ENCODE data around the gene TACR1. TPM values are rescaled to one million over a fixed set of nuclear protein-coding genes. Genes with fewer than 3 reads are reported as not detected.

Gene TACR1
- total RNA-seq, 4 donors from 2014 or later, result 0.14 to 10.1 (median 0.18) TPM

DNA sequence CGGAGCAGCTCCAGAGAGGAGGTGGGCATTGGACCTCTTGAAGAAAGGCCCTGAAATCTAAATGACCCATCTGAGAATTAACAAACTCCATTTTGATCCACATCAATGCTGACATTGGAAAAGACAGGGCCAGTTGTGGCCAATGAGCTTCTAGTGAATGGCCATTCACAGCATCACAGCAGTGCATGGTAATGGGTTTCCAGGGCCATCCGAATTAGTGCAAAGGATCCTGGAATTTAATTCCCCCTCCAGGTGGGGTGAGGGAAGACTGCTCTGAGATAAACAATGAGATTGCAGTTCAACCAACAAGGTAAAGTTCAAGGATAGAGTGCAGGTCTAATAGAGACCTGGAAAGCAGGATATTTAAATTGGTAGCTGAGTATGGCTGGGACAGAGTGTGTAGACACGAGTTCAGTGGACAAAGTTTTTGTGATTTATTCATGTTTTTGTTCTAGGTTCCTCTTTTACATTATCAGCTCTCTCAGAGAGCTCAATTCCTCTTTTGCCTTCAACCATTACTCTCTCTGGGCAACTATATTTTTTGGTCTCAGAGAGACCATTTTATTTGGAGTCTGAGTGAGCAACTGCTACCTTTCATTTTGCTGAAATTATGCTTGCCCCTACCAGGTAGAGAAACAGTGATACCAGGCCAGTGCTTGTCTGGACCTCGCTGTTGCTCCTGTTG is 5.0 kb downstream of the TACR1 start:
- intact Hi-C loops (cut with DNase I; ENCODE audit: low total_unique reads) (no loop called here), in situ Hi-C loops (cut with MboI; ENCODE audit: low pct_ligation_motif_present in 1 of 4, low pct_unique_long_range_greater_than_20kb in 1 of 4, low sequenced_read_pairs in 3 of 4) (no loop called here)
- Histone ChIP-seq H3K36me3 (no peaks in the 10 kb centered on the region), H3K27ac (no peak overlapping the region), H3K4me3 (no peak overlapping the region), H3K4me1 (peaks cover 0 to 5% (median 2%) of the 10 kb centered on the region in 4 donors), H3K27me3 (peaks cover 32% of the 10 kb centered on the region), H3K9me3 (no peaks in the 10 kb centered on the region)
- TF ChIP-seq, protein P1, sequence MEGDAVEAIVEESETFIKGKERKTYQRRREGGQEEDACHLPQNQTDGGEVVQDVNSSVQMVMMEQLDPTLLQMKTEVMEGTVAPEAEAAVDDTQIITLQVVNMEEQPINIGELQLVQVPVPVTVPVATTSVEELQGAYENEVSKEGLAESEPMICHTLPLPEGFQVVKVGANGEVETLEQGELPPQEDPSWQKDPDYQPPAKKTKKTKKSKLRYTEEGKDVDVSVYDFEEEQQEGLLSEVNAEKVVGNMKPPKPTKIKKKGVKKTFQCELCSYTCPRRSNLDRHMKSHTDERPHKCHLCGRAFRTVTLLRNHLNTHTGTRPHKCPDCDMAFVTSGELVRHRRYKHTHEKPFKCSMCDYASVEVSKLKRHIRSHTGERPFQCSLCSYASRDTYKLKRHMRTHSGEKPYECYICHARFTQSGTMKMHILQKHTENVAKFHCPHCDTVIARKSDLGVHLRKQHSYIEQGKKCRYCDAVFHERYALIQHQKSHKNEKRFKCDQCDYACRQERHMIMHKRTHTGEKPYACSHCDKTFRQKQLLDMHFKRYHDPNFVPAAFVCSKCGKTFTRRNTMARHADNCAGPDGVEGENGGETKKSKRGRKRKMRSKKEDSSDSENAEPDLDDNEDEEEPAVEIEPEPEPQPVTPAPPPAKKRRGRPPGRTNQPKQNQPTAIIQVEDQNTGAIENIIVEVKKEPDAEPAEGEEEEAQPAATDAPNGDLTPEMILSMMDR (IDR thresholded peaks at IDR 0.05), result no peak
- TF ChIP-seq EP300 (IDR thresholded peaks at IDR 0.05; ENCODE audit: low read depth) (no peak), POLR2A (IDR thresholded peaks at IDR 0.05) (no peak), POLR2AphosphoS5 (IDR thresholded peaks at IDR 0.05) (no peak)
- WGBS, 2 donors (ENCODE audit: low coverage in 1 of 2), result 68 to 85% methylated on average over 3 to 4 of the region's 4 CpGs
- no peak for DNase-seq

DNA sequence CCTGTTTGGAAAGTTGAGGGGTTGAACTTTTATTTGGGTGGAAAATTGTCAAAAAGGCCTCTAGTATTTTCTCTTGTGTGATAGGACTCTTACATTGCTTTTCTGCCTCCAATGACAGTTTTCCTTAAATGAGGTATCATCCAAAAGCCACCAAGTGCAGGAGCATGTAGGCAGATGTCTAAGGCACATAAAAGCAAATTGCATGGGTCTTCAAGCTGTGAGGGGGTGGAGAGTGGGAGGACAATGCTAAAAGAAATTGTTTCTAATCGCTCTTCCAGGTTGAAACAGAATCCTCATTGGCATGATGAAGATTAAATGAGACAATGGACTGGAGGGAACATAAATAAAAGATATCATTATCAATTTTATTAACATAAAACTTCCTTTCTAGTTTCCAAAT is 6.8 kb downstream of the TACR1 start:
- Histone ChIP-seq H3K4me1 (no peaks in the 10 kb centered on the region), H3K36me3 (no peaks in the 10 kb centered on the region), H3K27me3 (peaks cover 16% of the 10 kb centered on the region), H3K27ac (no peak overlapping the region), H3K9me3 (no peaks in the 10 kb centered on the region), H3K4me3 (no peak overlapping the region)
- intact Hi-C loops (cut with DNase I; ENCODE audit: low total_unique reads), result no loop called here
- no peak for DNase-seq
- in situ Hi-C loops (cut with MboI; ENCODE audit: low pct_ligation_motif_present in 1 of 4, low pct_unique_long_range_greater_than_20kb in 1 of 4, low sequenced_read_pairs in 3 of 4), result no loop called here
- TF ChIP-seq POLR2AphosphoS5 (IDR thresholded peaks at IDR 0.05), result no peak
- TF ChIP-seq EP300 (IDR thresholded peaks at IDR 0.05; ENCODE audit: low read depth), result no peak
- no peak for TF ChIP-seq POLR2A (IDR thresholded peaks at IDR 0.05)
- TF ChIP-seq, protein P1 (IDR thresholded peaks at IDR 0.05), result no peak
- 83 to 84% methylated on average over 1 of the region's 1 CpG for WGBS, 2 donors (ENCODE audit: low coverage in 1 of 2)

DNA sequence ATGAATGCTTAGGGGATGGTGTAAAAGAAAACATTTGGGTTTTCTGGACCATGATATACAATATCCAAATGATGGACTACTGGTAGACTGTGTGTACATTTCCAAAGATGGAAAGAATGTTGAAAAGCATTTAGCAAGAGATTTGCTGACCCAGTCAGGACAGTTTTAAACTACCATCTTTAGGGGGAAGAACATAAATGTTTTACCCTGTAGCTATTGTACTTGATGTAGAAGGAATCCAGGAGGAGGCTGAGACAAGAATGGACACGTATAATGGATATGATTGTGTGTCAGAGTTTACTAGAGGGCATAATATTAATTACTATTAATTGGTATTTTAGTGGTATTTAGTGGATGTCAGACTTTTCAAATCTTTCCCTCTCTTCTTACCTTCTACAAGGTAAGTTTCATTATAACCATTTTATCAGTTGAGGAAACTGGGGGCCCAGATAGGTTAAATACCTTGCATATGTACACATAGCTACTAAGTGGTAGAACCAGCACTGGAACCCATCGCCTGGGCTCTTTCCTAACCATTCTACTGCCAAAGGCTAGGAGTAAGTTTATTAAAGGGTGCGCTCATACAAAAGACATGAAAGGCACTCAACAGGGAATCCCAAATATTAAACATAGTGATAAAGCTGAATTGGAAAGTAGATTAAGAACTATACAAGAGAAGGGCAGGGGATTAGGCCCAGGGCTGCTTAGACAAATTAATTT is 8.9 kb downstream of the TACR1 start:
- H3K36me3 ChIP-seq, result no peaks in the 10 kb centered on the region
- intact Hi-C loops (cut with DNase I; ENCODE audit: low total_unique reads), result no loop called here
- H3K4me3 ChIP-seq, result no peak overlapping the region
- WGBS, 2 donors (ENCODE audit: low coverage in 1 of 2), result 73 to 86% methylated on average over 3 of the region's 3 CpGs
- H3K27me3 ChIP-seq, result no peaks in the 10 kb centered on the region
- H3K9me3 ChIP-seq, result no peaks in the 10 kb centered on the region
- TF ChIP-seq, protein P1 (IDR thresholded peaks at IDR 0.05), result no peak
- TF ChIP-seq POLR2A (IDR thresholded peaks at IDR 0.05), result no peak
- TF ChIP-seq EP300 (IDR thresholded peaks at IDR 0.05; ENCODE audit: low read depth), result no peak
- TF ChIP-seq POLR2AphosphoS5 (IDR thresholded peaks at IDR 0.05), result no peak
- in situ Hi-C loops (cut with MboI; ENCODE audit: low pct_ligation_motif_present in 1 of 4, low pct_unique_long_range_greater_than_20kb in 1 of 4, low sequenced_read_pairs in 3 of 4), result no loop called here
- no peak for DNase-seq
- no peak overlapping the region for H3K27ac ChIP-seq
- no peaks in the 10 kb centered on the region for H3K4me1 ChIP-seq

DNA sequence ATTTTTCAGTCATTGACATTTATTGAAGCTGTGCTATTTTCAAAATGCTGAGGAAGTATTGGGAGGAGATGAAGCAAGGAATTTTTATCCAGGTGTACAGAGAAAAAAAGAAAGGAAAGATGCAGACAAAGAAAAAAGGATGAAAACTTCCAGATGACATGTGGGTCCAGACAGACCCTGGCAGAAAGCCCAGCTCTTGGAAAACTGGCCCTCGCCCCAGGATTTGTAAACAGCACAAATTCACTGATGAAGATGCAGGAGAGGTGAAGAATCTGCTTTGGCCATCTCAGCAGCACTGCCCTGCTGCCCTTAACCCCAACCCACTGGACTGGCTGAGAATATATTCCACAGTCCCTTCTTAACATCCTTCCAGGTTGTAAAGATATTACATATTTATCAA is 12.5 kb downstream of the TACR1 start:
- H3K9me3 ChIP-seq, result no peaks in the 10 kb centered on the region
- H3K27me3 ChIP-seq, result no peaks in the 10 kb centered on the region
- TF ChIP-seq POLR2AphosphoS5 (IDR thresholded peaks at IDR 0.05), result no peak
- TF ChIP-seq, protein P1 (IDR thresholded peaks at IDR 0.05), result no peak
- TF ChIP-seq POLR2A (IDR thresholded peaks at IDR 0.05), result no peak
- TF ChIP-seq EP300 (IDR thresholded peaks at IDR 0.05; ENCODE audit: low read depth), result no peak
- H3K4me1 ChIP-seq, result no peaks in the 10 kb centered on the region
- no peak overlapping the region for H3K4me3 ChIP-seq
- no peak overlapping the region for H3K27ac ChIP-seq
- intact Hi-C loops (cut with DNase I; ENCODE audit: low total_unique reads) (no loop called here), in situ Hi-C loops (cut with MboI; ENCODE audit: low pct_ligation_motif_present in 1 of 4, low pct_unique_long_range_greater_than_20kb in 1 of 4, low sequenced_read_pairs in 3 of 4) (no loop called here)
- 46 to 71% methylated on average over 1 of the region's 1 CpG for WGBS, 2 donors (ENCODE audit: low coverage in 1 of 2)
- H3K36me3 ChIP-seq, result no peaks in the 10 kb centered on the region
- no peak for DNase-seq
